Right kidney (tissue), 1 donor: ENCODE results near the gene MRPL11.
"Not testable (repeated sequence)": the region's sequence is repeated elsewhere in the genome, so short reads cannot be mapped to it uniquely, and the experiment has no call there.

Source experiments
- DNase-seq: peaks from one replicate; pipeline ENCODE4 v3.0.0-alpha.2; 2016

MRPL11 gene

DNA sequence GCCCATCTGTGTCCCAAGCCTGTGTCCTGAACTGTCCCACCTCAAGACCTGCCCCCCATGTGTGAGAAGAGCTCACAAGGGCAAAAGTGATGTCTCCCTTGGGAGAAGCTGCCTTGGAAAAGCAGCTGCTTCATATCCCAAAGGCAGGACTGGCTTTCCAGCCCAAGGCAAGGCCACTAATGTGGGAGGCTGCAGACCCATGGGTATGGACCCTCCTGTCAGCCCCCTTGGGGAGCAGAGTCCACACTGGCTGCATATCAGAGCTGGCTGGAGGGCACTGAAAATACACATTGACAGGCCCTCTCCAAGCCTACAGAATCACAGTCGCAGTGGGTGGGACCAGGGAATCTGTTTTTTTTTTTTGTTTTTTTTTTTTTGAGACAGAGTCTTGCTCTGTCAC is 30.8 kb upstream of the MRPL11 start:
- no peak for DNase-seq

DNA sequence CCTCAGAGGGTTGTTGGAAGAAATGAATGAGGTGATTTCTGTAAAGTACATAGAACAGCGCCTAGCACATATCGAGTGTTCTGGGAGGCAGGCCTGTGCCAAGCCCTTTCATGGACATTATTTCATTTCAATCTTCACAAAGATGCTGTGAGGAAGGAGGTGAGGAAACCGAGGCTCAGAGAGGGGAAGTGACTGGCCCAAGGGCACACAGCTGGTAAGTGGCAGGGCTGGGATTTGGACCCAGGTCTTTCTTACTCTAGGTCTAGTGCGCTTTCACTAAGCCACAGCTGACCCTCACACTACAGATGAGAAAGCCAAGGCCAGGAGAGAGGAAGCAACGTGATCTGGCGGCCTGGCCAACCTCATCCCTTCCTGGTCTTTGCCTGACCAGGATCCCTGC is 30.0 kb upstream of the MRPL11 start:
- no peak for DNase-seq

DNA sequence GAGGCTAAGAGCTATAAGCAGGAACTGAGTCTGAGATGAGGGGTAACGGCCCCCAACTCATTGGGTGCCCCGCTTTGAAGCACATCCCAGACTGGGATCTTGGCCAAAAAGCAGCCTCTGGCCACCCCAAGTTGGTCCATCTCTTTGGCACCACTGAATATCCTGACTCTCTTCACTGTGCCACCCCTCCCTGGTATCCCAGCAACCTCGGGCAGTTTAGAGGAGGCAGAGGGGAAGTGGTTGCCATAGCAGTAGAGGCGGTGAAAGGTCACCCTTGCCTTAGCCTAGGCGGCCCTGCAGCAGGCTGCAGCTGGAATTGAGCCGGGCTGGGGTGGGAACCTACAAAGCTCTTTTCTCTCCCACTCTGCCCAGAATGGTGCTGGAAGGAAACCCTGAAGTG is 29.1 kb upstream of the MRPL11 start:
- no peak for DNase-seq

DNA sequence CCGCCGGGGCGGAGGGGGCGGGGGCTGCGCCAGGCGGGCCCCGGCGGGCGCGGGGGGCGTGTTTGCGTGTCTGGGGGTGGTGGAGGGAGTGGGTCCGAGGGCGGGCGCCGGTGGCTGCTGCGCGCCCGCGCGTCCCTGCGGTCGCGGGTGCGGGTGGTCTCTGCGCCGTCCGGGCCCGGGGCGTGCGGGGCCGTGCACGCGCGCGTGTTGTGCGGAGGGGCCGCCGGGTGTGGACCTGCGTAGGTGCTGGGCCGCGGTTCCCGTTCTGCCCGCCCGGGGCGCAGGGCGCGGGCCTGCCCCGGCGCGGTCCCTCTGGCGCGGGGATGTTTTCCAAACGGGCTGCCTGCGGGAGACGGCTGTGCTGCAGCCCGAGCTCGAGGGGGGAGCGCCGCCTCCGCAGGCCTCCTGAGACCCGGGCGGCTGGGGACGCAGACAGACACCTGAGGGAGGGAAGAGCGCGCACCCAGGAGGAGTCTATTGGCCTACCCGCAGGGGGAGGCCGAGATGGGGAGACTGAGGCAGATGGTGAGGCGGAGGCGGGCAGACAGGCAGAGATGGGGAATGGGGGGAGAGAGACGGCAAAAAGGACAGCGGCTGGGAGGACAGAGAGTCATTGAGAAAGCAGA is 28.5 kb upstream of the MRPL11 start:
- peak; percentile 54 for DNase-seq

DNA sequence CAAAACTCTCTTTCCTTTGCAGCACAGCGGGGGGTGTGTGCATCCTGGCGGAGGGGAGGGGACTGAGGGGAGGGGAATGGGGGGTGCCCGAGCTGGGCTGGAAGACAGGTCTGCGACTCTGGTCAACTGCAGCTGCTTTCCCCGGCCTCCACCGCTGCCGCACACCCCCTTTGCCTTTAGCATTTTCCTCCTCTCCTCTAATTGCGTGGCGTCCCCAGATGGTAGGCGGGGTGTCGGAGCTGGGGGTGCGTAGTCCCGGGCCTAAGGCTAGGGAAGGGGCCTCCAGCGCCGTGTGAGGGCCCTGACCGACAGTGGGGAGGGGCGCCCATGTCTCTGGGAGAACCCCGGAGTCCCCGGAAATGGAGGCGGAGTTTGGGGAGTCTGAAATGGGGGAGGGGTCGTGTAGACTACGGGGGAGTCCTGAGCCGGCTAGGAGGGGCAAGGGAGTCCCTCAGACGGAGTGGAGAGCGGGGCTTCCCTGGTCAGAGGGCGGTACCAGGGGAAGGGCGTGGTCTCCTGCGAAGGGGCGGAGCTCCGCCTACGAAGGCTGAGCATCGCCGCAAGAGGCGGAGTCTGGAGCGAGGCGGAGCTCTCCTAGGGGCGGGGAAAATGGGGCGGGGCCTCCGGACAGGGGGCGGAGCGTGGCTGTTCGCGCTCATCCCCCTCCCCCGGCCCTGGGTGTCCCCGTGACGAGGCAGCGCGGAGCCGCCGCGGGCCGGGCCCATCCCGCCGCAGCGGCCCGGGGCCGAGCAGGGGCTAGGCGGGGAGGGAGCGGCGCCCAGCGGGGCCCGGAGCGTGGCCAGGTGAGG is 27.8 kb upstream of the MRPL11 start, which contains the start of gene PELI3:
PELI3 (plus strand) TSS at position 681 of the 809 bp plus-strand sequence. CDS start 1,224 bp downstream, outside the sequence.
- DNase-seq = peak; percentile 85

DNA sequence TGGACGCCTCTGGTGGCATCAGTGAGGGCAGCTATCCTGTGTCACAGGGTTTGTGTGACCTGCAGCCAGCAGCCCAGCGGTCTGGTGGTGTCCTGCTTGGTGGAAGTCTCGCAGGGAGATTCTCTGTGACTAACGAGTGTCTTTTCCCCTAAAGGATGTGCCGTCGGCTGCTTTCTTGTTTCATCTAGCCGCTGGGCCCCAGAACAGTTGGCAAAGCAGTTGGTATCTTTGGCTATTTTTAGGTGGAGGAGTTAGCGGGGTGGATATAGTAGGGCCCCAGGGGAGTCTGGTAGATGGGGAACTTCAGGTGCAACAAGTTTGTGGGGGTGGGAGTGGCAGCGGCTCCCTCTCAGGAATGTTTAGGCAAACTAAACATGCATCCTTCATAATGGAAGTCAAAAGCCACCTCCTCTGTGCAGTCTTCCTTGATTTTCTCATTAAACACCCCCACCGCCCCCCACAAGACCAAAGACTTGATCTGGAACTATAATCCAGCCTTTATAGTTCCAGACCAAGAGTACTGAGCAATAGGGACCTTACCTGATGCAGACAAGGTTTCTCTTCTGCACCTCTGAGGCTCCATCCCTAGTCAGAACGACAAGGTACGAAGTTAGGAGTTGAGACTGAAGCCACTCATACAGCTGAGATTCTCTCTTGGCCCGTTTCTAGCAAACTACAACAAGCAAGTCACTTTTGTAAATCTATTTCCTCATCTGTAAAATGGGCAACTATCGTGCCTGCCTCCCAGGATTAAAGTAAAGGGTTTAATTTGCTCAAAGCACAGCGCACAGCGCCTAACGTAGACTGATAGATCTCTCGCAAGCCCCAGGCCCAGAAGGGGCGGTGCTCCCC is 27.0 kb upstream of the MRPL11 start:
- DNase-seq = no peak

DNA sequence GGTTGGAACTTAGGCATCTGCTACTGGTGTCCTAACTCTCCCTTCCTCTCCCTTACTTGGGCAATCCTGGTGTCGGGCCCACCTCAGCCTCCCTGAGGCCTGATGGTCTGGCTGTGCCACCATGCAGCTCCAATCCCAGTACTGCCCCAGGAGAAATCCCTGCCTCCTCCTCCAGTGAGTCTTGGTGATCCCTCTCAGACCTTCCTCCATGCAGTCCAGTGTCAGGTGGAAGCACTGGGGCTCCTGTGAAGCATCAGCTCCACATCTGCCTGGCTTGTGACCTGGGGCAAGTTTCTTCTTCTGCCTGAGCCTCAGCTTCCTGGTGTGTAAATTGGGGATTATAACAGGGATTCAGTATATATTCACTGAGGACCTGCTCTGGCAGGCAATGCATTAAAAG is 26.3 kb upstream of the MRPL11 start:
- no peak for DNase-seq

DNA sequence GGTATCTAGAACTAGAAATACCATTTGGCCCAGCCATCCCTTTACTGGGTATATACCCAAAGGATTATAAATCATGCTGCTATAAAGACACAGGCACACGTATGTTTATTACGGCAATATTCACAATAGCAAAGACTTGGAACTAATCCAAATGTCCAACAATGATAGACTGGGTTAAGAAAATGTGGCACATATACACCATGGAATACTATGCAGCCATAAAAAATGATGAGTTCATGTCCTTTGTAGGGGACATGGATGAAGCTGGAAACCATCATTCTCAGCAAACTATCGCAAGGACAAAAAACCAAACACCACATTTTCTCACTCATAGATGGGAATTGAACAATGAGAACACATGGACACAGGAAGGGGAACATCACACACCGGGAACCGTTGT is 25.5 kb upstream of the MRPL11 start:
- DNase-seq = not testable (repeated sequence)

DNA sequence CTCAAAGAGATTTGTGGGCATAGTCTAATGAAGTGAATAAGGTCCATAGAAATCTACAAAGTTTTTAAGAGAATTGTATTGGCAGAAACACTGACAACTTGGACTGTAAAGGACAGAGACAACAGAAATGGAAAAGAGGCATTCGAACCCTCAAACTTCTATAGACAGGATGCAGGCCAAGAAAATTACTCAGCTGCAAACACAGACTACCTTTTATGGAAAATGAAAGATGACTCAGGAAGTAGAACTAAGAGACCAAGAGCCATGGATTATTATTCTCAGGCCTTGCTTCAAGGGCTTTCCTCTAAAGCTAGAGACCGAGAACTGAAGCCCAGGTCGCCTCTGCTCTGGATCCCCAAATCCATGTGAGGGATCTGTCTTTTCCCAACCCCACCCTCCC is 24.3 kb upstream of the MRPL11 start:
- no peak for DNase-seq

DNA sequence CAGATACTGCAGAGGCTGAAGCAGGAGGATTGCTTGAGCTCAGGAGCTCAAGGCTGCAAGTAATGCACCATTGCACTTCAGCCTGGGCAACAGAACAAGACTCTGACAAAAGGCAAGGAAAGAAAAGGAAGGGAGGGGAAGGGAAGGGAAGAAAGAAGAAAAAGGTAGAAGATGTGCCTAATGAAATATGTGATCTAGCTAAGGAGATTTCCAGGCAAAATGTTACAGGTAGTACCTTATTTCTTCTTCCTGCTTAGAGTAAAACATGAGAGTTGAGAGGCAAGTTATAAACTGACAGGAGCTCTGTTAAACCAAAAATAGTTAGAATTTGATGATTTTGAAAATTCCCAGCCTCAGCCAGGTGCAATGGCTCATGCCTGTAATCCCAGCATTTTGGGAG is 23.4 kb upstream of the MRPL11 start:
- no peak for DNase-seq

DNA sequence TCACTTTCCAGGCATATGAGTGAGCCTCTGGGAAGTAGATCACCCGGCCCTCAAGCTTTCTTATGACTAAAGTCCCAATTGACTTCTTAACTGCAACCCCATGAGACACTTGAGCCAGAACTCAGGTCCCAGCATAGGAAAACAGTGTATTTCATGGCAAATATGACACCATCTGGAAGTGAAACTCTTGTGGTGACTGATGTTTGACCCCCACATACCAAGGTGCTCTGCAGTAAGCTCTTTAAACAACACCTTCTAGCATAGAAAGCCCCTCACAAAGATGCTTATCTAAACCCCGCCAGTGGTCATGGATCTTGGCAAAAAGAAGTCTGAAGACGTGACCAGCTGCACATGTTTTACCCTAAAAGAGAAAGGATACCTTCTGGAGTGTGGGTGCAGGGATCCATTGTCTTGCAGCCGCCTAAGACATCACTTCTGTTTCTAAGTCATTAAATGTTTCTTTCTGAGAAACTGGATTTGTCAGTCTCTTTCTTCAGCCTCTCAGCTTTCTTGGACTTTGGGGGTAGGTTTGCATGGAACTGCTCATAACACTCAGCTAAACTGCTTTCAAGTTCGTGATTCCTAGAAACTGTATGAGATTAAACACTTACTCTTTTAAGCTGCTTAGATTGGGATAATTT is 20.6 kb upstream of the MRPL11 start:
- no peak for DNase-seq

DNA sequence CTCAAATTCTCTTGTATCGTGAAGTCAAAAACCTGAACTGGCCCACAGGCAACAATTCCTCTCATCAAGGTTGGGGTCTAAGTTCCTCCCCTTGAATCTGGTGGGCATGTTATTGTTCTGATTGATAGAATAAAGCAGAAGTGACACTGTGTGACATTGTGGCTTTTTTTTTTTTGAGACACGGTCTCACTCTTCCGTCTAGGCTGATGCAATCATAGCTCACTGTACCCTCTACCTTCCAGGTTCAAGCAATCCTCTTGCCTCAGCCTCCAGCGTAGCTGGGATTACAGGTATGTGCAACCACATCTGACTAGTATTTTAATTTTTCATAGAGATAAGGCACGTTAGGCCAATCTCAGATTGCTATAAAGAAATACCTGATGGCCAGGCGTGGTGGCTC is 19.2 kb upstream of the MRPL11 start:
- DNase-seq = no peak

DNA sequence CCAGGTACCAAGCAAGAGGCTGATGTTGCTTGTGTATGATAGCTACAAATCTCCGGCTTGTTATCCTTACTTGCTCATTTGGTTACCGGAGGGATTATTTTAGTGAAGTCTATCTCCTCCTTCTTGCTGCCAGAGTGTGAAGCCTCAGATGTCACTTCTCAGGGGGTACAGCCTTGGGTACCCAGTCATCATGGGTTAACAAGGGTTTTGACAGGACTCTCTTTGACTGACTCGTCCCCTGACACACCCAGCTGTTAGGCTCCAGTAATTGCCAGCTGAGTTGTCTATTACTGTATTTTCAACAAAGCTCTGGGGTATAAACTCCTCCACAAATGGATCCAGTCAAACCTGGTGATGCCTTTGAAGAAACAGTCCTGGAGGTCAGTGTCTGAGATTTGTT is 16.2 kb upstream of the MRPL11 start:
- DNase-seq = no peak

DNA sequence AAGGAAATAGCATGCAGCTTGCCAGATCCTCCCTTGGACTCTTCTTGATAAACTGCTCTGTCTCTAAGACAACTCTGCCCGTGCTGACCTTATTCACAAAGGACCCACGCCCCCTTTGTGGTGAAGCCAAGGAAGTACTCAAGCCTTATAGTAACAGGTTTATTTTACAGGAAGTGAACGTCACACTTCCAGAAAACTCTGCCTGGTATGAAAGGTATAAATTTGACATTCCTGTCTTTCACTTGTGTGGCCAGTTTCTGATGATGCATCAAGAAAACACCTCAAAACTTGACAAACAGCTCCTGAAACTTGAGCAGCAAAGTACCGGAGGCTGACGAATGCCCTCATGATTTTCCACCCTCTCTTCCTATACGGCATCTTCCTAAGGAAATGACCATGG is 15.6 kb upstream of the MRPL11 start:
- DNase-seq = no peak

DNA sequence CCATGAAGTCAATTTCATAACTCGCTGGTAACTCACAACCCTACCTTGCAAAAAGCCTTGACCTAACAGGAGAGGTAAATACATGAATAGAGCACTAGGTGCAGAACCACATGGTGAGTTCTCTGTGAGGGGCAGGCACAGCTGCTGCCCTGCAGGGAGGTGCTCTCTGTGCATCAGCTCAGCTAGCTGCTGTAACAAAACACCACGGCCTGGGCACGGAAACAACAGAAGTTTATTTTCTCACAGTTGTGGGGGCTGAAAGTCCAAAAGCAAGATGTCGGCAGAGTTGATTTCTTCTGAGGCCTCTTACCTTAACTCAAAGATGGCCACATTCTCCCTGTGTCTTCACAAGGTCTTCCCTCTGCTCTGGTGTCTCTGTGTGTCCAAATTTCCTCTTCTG is 13.0 kb upstream of the MRPL11 start:
- DNase-seq = no peak

DNA sequence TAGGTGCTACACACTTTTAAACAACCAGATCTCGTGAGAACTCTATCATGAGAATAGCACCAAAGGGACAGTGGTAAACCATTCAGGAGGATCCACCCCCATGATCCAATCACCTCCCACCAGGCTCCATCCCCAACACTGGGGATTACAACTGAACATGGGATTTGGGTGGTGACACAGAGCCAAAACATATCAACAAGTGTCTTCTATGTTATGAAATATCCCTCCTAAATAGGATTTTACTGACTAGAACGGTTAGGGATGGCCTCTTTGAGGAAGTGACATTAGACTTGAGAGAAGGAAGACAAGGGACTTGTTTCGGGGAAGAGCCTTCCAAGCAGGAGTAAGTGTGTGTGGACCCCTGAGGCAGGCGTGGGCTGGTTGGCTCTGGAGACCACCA is 11.9 kb upstream of the MRPL11 start:
- DNase-seq = no peak

DNA sequence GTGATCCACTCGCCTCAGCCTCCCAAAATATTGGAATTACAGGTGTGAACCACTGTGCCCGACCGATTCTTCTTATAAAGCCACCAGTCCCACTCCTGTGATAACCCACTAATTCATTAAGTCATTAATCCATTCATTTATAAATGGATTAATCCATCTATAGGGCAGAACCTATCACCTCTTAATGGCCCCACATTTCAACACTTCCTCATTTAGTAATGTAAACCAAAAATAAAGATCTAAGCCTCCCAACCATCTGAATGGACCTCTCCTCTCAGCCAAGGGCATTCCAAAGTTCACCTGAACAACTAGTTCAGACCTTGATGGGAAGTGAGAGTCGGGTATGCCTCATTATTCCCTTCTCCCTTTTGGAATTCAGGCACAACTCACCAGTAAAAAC is 9.9 kb upstream of the MRPL11 start:
- no peak for DNase-seq

DNA sequence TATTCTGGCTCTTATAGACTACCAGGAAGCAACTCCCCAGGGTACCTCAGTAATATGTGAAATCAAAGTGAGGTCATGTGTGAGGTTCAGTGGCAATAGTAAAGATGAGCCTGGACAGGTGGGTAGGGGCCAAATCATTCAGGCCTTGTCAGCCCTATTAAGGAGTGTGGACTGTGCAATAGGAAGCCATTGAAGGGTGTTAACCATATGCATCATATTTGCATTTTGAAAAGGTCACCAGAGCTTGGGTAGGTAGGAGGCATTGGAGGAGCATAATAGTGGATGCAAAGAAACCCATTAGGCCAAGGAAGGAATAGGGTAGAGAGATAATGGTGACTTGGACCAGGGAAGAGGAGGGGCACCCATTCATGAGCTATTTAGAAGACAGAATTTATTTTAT is 8.4 kb upstream of the MRPL11 start:
- no peak for DNase-seq

DNA sequence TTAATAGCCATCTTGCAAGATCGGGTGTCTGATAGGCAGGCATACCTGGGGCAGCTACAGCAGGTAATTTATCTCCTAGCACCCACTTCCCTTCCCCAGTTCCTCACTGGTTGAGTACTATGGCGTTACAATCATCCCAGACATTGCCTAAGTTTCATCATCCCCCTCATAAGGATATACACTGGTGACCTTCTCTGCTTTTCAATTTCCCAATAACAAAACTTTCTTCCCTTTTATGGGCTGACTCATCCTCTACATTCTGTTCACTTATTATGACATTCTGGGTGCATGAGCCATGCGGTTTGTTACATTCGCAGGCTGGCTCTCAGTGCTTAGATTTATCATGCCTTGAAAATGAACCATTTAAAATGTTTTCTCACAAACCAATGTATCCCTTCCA is 5.0 kb upstream of the MRPL11 start:
- DNase-seq = no peak

DNA sequence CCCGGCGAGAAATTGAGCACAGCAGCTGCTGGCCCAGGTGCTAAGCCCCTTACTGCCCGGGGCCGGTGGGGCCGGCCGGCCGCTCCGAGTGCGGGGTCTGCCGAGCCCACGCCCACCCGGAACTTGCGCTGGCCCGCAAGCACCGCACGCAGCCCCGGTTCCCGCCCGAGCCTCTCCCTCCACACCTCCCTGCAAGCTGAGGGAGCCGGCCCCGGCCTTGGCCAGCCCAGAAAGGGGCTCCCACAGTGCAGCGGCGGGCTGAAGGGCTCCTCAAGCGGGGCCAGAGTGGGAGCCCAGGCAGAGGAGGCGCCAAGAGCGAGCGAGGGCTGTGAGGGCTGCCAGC is 2.3 kb upstream of the MRPL11 start:
- DNase-seq = not testable (repeated sequence)

DNA sequence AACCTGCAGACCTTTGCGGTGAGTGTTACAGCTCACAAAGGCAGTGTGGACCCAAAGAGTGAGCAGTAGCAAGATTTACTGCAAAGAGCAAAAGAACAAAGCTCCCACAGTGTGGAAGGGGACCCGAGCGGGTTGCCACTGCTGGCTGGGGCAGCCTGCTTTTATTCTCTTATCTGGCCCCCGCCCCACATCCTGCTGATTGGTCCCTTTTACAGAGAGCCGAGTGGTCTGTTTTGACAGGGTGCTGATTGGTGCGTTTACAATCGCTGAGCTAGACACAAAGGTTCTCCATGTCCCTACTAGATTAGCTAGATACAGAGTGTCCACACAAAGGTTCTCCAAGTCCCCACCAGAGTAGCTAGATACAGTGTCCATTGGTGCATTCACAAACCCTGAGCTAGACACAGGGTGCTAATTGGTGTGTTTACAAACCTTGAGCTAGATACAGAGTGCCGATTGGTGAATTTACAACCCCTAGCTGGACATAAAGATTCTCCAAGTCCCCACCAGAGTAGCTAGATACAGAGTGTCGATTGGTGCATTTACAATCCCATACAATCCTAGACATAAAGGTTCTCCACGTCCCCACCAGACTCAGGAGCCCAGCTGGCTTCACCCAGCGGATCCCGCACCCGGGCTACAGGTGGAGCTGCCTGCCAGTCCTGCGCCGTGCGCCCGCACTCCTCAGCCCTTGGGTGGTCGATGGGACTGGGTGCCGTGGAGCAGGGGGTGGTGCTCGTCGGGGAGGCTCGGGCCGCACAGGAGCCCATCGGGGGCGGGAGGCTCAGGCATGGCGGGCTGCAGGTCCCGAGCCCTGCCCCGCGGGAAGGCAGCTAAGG is 1.7 kb upstream of the MRPL11 start:
- DNase-seq = not testable (repeated sequence)

DNA sequence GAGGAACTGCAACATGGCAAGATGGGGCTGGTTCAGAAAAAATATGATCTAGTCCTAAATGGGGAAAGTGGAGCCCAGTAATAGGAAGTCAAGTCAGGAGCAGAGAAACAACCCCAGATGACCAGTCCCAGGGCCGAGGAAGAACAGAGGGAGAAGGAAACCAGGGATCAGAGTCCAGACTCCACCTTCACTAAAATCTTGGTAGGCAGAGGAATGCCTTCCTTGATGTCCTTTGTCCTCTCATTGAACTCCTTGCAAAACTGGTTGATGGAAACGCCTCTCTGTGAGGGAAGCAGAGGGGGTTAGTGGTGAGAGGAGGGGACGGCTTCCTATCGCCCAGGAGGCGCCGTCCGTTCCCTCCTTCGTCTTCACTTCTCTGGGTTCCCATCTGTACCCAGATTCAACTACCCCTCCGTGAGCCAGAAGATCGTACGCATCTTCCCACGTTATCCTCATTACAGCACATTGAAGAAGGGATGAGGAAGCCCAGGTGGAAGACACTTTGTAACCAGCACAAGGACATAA is 607 bp downstream of the MRPL11 start:
- DNase-seq = no peak
